Epidermal melanocyte (primary cell): Measurements from ENCODE around the gene SNX27.

Experiments used
- DNase-seq: peaks from one replicate; pipeline ENCODE4 v3.0.0; 2011; ENCODE audit warnings: low spot score; ENCODE audit not compliant: insufficient read length

SNX27 gene

DNA sequence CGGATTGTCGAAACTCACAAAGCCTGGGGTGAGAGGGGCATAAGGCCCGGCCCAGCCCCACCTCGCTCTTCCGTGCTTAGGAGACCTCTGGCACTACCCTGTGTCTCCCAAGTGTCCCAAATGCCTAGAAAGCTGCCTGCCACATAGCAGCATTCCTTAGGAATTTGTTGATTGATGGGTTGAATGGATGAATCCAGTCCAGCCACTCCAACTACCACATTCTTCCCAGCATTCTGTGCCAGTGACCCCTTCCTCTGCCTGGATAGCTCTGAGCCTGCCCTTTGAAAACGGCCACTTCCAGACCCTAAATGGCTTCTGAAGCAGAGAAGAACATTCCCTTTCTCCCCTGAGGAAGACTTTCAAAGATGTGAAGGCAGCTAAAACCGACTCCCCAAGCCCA, 93.3 kb downstream of the SNX27 start:
- DNase-seq: no peak

DNA sequence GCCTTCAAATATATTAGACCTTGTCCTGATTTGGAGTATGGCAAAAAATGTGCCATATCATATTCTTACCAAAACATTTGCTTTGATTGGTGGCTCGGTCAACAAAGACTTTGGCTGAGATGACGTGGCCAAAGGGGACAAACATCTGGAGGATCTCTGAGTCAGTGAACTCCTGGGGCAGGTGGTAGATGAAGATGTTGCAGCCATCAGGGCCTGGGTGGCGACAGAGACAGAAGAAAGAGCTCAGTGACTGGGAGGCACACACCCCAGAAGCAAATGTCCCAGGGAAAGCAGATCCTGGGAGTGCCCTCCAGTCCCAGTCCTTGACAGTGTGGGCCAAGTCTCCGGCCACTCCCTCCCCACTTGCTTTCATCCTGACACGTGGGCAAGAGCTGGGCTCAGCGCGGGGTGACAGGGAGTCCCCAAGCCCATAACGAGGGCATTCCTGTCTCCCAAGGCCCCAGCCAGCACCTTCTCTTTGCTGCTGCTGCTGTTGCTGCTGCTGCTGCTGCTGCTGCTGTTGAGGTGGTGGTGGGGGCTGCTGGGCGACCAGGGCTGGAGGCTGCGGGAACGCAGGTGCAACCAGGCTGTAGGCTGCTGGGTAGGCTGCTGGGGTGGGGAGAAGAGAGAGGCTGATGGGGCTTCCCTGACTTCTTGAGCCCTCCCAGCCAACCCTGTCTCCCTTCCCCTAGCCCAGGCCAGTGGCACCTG, 94.1 kb downstream of the SNX27 start:
- DNase-seq: no peak

DNA sequence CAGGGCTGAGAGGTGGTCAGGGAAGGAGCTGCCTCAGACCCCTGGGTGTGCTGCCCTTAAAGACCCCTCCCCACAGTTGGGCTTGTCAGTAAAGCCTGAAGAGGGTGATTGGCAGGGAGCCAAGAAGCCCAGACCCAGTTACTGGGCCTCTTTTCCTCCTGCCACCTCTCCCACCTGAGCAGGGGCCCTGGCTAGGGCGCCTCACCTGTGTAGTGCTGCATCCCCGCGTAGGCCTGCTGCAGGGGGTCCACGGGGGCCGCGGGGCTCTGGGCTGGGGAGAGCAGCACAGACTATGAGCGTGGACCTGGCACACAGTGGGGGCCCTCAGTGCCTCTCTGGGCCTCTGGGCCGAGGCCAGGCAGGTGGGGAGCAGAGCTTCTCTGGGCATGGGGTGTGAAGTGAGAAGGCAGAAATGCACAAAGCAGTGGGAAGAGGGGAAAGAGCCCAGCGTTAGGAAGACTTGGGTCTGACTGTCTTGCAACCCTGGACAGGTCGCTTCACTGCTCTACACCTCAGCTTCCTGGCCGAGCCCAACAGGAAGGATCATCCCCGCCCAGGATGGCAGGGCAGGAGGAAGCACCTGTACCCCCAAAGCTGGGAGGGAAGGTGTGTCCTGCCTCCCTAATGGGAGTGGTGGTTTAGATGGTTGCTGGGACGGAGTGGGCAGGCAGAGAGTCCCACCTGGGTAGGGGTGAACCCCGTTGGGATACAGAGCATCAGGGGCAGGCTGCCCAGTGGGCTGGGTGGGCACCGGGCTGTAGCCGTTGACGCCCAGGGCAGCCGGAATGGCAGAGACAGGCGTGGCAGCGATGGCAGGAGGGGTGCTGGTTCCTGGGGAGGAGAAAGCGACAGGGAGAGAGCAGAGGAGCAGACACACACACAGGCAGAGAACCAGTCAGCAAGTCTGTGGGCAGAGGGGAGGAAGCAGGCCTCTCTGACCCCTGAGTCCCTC, 94.9 kb downstream of the SNX27 start:
- DNase-seq: no peak

DNA sequence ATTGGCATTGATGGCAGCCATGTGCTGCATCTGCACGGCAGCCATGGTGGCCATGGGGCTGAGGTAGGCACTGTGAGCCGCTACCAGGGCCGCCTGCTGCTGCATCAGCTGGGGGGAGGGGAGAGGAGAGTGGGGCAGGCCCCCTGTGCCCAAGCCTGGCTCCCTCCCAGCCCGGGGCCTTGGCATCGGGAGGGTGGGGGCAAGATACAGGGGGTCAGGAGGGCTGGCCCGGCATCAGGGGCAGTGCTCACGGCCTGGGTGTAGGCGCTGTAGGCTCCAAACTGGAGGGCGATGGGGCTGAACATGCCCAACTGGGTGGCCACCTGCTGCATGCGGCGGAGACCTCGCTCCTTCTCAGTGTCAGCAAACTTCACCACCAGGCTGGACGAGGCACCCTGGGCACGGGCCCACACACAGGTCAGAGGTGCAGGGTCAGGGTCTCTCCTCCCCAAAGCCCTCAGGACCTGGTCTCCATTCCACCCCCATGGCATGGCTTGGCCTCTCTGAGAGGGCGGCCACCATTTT, 95.8 kb downstream of the SNX27 start:
- DNase-seq: no peak

DNA sequence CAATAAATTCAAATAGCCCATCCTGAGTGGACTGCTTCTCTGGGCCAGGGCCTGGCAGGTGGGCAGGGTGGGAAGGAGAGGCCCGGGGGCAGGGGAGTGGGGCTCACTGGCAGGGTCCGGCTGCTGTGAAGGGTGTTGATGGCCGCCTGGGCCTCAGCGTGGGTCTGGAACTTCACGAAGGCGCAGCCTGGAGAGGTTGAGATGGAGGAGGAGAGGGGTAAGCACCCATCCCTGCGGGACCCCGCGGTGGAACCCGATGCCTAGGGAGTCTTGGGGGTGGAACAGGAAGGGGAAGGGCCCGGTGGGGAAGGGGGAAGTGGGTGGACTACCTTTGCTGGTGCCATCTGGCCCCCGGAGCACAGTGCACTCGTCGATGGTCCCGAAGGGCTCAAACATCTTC, 97.0 kb downstream of the SNX27 start:
- no peak for DNase-seq

DNA sequence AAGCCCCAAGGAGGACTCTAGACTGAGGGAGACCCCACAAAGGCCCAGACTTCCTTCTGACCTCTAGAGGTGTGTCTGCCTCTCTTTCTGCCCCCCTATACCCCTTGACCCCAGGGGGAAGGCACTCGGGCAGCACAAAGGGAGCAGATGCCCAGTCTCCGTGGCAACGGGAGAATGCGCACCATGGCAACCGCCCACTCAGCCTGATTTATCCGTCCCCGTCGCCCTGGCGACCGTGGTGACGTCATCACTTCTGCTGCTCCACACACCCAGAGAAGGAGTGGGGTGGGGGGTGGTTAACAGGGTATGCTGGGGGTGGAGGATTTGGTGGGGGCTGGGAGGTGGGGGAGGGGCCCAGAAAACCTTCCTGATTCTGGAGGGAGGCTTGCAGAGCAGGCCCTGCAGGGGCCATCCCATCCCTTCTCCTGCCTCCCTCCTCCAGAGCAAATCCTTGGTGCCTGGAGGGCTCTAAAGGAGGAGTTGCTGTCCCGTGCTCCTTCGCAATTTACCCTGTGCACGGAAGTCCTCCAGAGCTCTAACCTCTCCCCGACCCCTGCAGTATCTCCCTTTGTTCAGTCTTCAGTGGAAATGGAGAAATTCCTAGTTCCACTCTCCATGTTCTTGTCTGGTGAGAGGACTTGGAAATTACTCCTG, 98.5 kb downstream of the SNX27 start:
- DNase-seq: no peak

DNA sequence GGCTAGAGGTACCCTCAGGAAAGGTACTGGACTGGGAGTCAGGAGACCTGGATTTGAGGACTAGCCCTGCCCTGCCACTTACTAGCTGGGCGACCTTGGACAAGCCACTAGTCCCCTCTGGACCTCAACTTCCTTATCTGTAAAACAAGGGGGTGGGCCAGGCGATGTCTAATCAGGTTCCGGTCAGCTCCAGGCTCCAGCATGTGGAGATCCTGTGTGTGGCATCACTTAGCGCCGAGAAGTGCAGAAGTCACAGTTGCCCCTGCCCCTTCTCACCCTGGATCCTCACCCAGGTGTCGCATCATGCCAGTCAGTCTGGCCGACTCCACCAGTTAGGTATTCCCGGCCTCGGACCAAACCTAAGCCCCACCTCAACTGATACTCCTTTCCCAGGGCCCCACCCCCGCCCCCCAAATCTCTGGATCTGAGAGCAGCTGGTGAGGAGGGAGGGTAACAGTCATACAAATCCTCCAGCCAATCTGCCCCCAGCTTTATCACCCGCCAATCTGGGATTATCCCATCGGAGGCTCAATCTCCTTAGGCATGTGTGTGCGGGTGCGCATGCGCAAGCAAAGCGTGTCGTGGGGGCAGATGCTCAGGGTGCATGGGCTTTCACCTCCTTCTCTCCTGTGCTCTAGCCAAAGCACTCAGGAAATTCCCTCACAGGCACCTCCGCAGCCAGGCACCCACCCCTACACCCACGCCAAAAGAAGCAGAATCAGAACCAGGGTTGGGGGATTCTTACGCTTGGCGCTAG, 99.4 kb downstream of the SNX27 start:
- DNase-seq: no peak

DNA sequence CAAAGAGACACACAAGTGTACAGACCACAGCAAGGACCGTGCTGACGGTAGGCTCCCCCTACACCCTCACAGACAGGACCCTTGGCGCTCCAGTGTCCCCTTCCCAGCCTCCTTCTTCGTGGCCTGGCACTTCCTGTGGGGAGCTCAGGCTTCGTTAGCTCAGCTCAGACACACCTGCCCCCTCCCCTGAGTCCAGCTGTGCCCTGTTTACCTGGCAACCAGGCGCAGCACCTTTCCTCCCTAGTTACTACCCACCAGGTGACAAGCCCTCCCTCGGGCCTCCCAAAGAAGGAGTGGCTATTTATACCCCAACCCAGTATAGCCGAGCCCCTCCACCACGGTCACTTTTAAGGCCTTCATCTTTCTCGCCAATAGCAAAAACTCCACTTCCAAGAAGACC, 100.1 kb downstream of the SNX27 start:
- no peak for DNase-seq

DNA sequence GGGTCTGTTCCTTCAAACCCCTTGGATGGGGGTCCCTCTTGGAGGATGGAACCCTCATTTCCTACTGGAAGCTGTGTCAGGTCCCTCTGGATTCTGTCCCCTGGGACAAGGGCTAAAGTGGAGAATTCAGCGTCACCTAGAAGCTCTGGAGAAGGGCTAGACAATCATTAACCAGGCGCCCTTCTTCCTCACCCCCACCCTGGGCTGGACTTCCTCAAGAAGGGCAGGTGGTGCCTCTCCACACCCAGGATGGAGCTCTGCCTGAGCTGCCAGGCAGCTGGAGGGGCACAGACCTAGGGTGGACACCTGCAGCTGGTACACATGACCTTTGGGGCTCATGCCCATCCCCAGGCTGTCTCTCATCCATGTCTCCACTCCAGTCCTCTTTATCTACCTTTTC, 101.2 kb downstream of the SNX27 start:
- DNase-seq: no peak

DNA sequence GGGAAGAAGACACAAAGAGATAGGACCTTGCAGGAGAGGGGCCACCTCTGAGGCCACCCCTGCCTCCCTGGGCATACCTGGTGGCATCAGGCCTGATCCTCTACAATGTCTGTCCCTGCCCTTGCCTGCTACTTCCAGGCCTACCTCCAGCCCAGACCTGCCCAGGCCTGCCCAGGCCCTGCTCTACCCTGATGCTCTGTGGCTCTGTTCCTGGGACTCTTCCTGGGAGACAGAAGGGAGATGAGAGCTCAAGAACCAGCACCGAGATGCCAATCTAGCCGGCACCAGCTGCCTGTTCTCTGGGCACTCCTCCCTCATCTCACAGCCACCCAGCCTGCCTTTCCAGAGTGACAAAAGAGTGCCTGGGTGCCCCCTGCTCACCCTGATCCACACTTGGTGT, 102.0 kb downstream of the SNX27 start:
- no peak for DNase-seq

DNA sequence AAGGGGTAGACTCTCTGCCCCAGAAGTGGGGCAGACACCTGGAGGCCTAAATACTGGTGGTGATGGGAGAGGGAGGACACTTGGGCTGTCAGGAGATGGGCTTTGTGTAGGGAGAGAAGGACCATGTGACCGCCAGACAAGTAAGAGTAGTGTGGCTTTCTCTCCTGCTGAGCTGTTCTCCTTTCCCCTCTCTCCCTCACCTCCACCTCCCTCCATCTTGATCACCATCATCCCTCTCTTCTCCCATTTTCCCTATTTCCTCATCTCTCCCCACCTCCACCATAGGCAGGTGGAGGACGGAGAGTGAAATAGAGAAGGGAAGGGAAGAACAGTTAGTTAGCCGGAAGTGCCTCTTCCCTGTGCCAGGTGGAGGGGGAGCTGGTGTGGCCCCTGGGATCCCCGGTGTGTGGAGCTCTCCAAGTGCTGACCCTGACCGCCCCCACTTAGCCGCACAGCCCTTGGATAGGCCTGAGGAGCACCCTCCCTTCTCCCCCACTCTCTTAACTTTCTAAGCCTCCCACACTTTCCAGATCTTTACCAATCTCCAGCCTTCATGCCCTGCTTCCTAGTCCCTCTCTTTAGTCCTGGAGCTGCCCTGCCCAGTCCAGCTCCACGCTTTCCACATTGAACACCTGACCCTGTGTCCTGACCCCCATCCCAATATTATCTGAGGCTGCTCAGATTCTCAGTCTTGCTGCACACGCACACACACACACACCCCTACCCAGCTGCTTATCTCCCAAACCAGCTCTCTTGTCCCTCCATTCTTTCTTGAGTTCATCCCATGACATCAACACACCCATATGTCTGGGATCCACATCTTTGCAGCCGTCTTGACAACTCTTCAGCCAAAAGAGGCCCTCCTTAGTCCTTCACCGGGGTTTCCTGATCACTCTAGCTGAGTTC, 103.2 kb downstream of the SNX27 start:
- DNase-seq: no peak

DNA sequence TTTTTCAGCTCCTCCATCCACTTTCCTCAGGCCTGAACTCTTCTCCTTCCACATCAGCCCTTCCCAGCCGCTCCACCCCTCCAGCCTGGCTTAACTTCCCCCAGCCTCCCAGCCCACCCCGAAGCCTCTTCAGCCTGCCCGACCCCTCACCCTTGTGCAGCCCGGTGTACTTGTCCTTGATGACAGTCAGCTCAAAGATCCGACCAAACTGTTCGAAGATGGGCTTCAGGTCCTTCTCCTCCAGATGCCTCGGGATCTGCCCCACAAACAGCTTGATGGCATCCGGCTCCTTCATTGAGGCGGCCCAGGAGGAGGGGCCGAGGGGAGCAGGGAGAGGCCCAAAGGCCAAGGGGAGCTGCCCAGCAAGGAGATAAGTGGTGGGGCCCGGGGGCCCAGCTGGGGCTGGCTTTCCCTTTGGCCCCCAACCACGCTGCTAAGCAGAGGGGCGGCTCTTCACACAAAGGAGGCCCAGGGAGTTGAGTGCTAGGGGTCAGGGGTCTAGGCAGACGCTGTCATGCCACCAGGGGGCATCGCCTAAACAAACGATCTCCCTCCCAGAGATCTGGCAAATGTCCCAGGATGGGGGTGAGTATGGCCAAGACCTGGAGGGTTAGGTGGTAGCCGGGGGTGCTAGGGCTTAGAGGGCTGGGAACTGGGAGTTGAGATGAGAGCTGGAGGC, 104.0 kb downstream of the SNX27 start:
- no peak for DNase-seq

DNA sequence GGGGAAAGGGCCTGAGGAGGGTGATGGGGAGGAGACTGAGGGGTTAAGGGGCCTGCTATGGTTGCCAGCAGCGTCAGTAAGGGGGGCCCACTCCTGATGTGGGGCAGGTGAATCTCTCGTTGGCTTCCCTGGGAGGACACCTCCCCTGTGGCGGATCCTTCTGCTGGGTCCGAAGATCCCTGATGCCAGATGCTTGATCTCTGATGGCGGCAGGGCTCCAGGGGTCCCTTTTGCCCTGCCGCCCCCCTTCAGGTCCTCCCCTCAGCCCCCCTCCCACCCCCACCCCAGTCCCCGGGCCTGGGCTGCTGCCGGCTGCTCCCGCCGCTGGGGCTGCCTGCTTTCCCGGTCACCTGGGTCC, 104.5 kb downstream of the SNX27 start:
- DNase-seq: no peak

DNA sequence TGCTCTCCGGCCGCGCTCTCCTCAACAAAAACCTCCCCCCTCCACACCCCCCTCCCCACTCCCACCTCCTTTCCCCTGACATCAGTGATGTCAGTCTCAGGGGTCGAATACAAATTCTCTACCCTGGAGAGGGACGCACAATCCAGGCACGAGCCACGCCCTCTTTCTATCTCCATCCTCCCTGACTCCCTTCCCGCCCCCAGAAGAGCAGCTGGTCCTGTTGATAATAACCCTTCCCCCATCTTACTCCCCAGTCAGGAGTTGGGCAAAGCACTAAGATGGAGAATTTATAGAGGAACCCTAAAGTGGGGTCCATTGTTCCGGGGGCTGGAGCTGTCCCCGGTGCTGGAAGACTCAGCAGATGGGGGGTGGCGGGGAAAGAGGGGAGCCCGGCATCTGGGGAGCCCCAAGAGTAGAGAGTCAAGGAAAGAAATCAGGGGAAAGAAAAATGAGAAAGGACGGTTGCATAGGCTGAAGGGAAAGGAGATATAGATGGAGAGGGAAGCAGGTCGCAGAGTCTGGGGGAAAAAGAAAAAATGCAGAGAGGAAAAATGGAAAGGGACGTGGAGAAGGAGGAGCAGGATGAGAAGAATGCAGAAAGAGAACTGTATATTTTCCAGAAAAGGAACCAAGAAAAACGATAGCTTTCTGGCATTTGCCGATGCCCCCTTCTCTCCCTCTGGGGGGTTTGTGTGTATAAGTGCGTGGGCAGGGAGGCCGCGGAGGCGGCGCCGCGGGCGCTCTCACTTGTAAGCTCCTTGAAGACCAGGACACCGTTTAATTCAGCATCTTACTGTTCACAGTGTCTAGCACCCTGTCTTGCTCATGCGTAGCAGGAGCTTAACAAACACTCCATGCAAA, 105.2 kb downstream of the SNX27 start, which contains the start of gene CELF3:
TSS of gene CELF3 (minus strand) at position 33 of the 861 bp plus-strand sequence. CDS start 783 bp downstream, outside the sequence.
- DNase-seq: no peak

DNA sequence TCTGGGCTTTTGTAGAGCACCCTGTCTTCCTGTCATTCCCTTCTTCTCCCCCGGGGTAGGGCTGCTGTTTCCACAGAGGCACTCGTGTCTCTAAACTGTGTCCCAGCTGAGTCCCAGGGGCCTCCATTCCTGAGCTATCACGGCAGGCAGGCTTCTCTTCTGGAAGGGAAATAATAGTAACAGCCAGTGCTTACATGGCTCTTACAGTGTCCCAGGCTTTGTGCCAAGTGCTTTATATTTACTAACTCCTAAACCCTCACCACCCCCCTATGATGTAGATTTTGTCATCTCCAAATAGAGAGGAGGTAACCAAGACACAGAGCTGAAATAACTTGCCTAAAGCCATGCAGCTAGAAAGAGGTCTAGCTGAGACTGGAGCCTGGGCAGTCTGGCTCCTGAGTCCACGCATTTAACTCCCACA, 106.2 kb downstream of the SNX27 start:
- peak; percentile 4 for DNase-seq

DNA sequence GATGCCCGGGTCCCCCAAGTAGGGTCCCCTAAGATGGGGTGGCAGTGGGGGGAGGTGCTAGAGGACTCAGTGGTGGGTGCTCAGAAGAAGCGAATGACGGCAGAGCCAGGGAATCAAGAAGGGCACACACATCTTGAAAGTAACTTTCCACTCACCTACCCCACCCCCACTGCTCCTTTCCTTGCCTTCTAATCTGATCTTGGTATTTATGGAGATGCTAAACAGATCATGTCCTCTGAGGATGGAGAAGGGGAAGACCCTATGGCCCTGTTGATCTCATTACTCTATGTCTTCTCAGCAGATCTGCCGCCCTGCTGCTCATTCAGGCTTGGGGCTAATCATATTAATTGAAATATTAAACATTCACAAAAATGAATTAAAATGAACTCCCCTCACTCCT, 106.8 kb downstream of the SNX27 start:
- no peak for DNase-seq

DNA sequence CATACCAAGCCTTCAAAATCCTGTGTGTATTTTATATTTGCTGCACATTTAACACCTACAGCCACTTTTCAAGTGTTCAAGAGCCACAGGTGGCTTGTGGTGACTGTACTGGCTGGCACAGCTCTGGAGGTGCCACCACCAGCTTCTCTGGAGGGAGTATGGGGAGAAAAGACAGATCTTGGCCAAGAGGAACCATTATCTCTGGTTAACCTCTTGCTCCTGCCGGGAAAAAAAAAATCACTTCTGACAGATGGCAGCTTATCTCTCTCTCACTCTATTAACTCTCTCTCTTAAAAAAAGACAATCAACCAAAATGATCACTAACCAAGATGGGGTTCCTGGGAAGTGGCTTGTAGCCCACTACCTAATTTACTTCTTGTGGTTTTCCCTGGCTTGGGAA, 108.3 kb downstream of the SNX27 start:
- no peak for DNase-seq

DNA sequence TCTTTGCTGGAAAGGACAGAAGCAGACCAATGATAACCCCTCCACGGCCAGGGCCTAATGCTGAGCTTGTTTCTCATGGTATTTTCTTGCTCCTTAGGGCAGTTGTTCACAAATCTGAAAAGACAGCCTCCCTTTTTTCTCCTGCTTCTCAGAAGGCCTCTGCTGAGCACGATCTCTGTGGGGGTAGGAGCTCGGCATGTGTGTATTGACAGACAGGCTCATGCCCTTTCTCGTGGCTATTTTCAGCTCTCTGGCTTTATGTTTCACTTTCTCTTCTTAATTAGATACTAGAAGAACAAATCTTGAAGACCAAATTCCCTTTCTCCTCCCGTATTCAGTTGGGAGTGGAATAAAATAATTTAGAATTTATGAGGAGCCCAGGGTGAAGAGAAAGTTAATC, 108.7 kb downstream of the SNX27 start:
- DNase-seq: peak; percentile 70
